ENCODE results near the gene RPL7A. TPM values are rescaled to one million over a fixed set of nuclear protein-coding genes. Genes with fewer than 3 reads are reported as not detected.

Gene RPL7A
- total and polyA plus RNA-seq, 2 of the 13 experiments (the other 11 are each of a cell fraction or from before 2014, with no cell fraction given) = 2,401 to 2,938 TPM

GRCh38 chr9:133347985-133348717, at the start of gene RPL7A, which contains the start of gene MED22 (continued):
- TF ChIP-seq ZNF543 (CRISPR knock-in tag; IDR thresholded peaks at IDR 0.05) = peak; percentile 78; the same call in 1 of the 2 replicates
- no peak for TF ChIP-seq ZNF672 (CRISPR knock-in tag; IDR thresholded peaks at IDR 0.05)
- TF ChIP-seq ZNF598 (CRISPR knock-in tag; IDR thresholded peaks at IDR 0.05; ENCODE audit: borderline replicate concordance) = peak; percentile 66; the same call in 1 of the 2 replicates
- TF ChIP-seq ATF5 (CRISPR knock-in tag; IDR thresholded peaks at IDR 0.05; ENCODE audit: low read depth) = no peak
- TF ChIP-seq NR3C1 (CRISPR knock-in tag; IDR thresholded peaks at IDR 0.05) = no peak
- TF ChIP-seq HOXD1 (CRISPR knock-in tag; IDR thresholded peaks at IDR 0.05) = peak; percentile 48; the same call in 1 of the 2 replicates
- peak; percentile 59; the same call in 1 of the 2 replicates for TF ChIP-seq ZNF234 (CRISPR knock-in tag; conservative IDR thresholded peaks at IDR 0.05)
- TF ChIP-seq ZSCAN9 (CRISPR knock-in tag; IDR thresholded peaks at IDR 0.05; ENCODE audit: borderline replicate concordance) = peak; percentile 85
- TF ChIP-seq ZNF589 (CRISPR knock-in tag; conservative IDR thresholded peaks at IDR 0.05) = peak; percentile 88; the same call in 1 of the 2 replicates
- peak; percentile 92 for TF ChIP-seq KAT8 (CRISPR knock-in tag; IDR thresholded peaks at IDR 0.05)
- no peak for TF ChIP-seq CHCHD3 (CRISPR knock-in tag; IDR thresholded peaks at IDR 0.05)
- TF ChIP-seq SIX1 (CRISPR knock-in tag; IDR thresholded peaks at IDR 0.05; ENCODE audit: borderline replicate concordance) = no peak; the same call in 1 of the 2 replicates
- 0 out of 2 replicates have a peak, but pooled peaks have one; percentile 32 for TF ChIP-seq PHF21A (CRISPR knock-in tag; IDR thresholded peaks at IDR 0.05)
- TF ChIP-seq BCL6 (CRISPR knock-in tag; IDR thresholded peaks at IDR 0.05) = peak; percentile 52; the same call in 1 of the 2 replicates
- no peak for TF ChIP-seq KLF15 (CRISPR knock-in tag; IDR thresholded peaks at IDR 0.05; ENCODE audit: borderline replicate concordance)
- TF ChIP-seq HOXA3 (CRISPR knock-in tag; IDR thresholded peaks at IDR 0.05) = peak; percentile 67; the same call in 1 of the 2 replicates
- peak; percentile 35 for TF ChIP-seq ZEB1 (IDR thresholded peaks at IDR 0.05; ENCODE audit: insufficient replicate concordance, low read depth)
- peak; percentile 82 to 87; a peak in 3 of 4 replicates for TF ChIP-seq HMGXB4 (CRISPR knock-in tag; IDR thresholded peaks at IDR 0.05; ENCODE audit: borderline replicate concordance in 1 of 2, low read depth in 1 of 2)
- TF ChIP-seq ZNF574 (CRISPR knock-in tag; IDR thresholded peaks at IDR 0.05) = peak; percentile 76
- peak; percentile 91 for TF ChIP-seq YY1 (IDR thresholded peaks at IDR 0.05; ENCODE audit: insufficient read depth, insufficient replicate concordance, low read depth, low read length)
- TF ChIP-seq EZH2 (conservative IDR thresholded peaks at IDR 0.05; ENCODE audit: low read depth, low read length) = no peak
- TF ChIP-seq ATM (IDR thresholded peaks at IDR 0.05; ENCODE audit: borderline replicate concordance) = no peak
- TF ChIP-seq HDAC1 (CRISPR knock-in tag; IDR thresholded peaks at IDR 0.05) = peak; percentile 70
- TF ChIP-seq PTBP1 (IDR thresholded peaks at IDR 0.05; ENCODE audit: low read depth, low read length, poor library complexity, severe bottlenecking) = peak; percentile 44
- TF ChIP-seq ZMAT5 (CRISPR knock-in tag; IDR thresholded peaks at IDR 0.05; ENCODE audit: borderline replicate concordance, low read depth) = no peak

Data from HepG2 (cell line).